Stimulated activated CD4-positive, alpha-beta T cell treated with anti-CD3 and anti-CD28 coated beads, Interleukin-15, amount 100 ng/mL, for 1 hour (primary cell): ENCODE data around the gene PGK2.
"Not testable (repeated sequence)": the region's sequence is repeated elsewhere in the genome, so short reads cannot be mapped to it uniquely, and the experiment has no call there.

Experiments used
- DNase-seq, 2 donors: peaks; one replicate each; pipeline ENCODE4 v3.0.0-alpha.2; 2020; ENCODE audit warnings: low read depth in 1 of 2, low spot score in 1 of 2

PGK2 gene

DNA sequence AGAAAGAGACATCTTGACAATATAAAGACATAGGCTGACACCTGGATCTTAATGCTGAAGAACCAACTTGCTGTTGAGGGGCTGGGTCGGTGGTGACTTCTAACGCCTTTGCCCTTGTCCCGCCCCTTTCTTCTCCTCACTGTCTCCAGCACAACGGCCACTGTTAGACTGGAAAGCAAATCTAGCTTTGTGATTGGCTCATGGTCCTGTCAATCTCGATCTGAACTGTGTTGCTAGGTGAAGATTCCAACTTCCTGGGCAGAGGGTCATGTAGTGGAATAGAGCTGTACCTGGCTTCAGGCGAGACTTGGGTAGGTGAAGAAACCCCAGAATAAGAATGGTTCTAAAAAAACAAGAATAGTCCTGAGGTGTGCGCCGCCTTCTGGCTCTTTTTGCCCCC is at the start of gene PGK2:
Gene PGK2, minus strand, starts transcription at position 110 of the 400 bp plus-strand sequence. Its CDS starts 98 bp downstream, at position 12.
- DNase-seq: no peak

GRCh38 chr6:49835140-49835539 is 48.1 kb upstream of the PGK2 start:
- no peak for DNase-seq

- DNase-seq: no peak
Observed at GRCh38 chr6:49833386-49833785, 46.3 kb upstream of the PGK2 start.

- no peak for DNase-seq
Observed at GRCh38 chr6:49826743-49827406, 39.8 kb upstream of the PGK2 start.

GRCh38 chr6:49815166-49815565 is 28.1 kb upstream of the PGK2 start:
- DNase-seq: no peak

GRCh38 chr6:49813248-49813647 is 26.2 kb upstream of the PGK2 start:
- DNase-seq: no peak

DNA sequence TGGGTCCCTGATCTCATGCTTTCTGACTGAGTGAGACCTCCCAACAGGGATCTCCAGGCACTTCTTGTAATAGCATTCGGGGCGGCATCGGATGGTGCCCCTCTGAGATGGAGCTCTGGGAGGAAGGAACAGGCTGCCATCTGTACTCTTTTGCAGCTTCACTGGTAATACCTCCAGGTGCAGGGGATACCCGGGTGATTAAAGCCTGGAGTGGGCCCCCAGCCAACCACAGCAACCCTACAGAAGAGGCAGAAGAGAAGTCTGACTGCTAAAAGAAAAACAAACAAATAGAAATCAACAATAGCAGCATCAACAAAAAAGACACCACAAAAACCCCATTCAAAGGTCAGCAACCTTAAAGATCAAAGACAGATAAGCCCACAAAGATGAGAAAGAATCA is 19.1 kb upstream of the PGK2 start:
- no peak for DNase-seq

DNA sequence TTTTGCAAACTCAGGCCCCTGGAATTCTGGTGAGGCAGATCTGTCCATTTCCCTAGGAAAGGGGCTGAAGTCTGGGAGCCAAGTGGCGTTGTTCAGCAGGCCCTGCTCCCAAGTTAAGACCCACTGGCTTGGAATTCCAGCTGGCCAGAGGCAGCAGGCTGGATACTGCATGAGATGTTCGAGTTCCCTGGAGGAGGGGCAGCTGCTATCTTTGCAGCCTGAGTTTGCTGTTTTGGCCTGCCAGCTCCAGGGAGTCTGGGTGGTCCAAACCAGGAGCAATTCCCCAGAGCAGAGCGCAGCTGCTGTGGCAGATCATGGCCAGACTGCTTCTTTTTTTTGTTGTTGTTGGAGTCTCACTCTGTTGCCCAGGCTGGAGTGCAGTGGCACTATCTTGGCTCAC is 18.2 kb upstream of the PGK2 start:
- DNase-seq: no peak

DNA sequence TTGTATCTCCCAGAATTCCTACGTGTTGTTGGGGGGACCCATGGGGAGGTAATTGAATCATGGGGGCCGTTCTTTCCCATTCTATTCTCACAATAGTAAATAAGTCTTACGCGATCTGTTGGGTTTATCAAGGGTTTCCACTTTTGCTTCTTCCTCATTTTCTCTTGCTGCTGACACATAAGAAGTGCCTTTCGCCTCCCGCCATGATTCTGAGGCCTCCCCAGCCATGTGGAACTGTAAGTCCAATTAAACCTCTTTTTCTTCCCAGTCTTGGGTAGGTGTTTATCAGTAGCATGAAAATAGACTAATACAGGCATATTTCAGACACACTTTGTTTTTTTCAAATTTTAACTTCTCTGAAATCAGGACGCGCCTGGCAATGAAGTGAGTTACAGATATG is 14.4 kb upstream of the PGK2 start:
- no peak for DNase-seq

GRCh38 chr6:49799090-49799489 is 12.0 kb upstream of the PGK2 start:
- DNase-seq: no peak

DNA sequence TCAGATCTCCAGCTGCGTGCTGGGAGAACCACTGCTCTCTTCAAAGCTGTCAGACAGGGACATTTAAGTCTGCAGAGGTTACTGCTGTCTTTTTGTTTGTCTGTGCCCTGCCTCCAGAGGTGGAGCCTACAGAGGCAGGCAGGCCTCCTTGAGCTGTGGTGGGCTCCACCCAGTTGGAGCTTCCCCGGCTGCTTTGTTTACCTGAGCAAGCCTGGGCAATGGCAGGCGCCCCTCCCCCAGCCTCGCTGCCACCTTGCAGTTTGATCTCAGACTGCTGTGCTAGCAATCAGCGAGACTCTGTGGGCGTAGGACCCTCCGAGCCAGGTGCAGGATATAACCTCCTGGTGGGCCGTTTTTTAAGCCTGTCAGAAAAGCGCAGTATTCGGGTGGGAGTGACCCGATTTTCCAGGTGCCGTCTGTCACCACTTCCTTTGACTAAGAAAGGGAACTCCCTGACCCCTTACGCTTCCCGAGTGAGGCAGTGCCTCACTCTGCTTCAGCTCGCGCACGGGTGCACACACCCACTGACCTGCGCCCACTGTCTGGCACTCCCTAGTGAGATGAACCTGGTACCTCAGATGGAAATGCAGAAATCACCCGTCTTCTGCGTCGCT is 9.9 kb upstream of the PGK2 start:
- not testable (repeated sequence) for DNase-seq

DNA sequence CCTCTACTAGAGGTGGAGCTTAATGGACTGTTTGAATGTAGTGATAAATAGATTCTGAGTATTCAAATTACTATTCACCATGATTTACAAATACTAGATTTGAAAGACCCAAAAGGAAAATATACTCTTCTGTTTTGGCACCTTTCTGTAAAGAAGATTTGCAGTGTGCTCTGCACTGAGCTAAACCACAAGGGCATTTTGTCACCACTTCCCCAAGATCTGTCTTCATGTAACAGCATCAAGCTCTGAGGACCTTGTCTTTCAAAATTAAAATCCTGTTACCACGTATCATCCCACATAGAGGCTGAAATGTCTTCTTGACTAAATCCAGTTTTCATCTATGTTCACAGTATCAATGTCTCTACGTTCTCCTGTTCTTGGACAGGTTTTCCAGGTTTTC is 3.3 kb upstream of the PGK2 start:
- DNase-seq: no peak

DNA sequence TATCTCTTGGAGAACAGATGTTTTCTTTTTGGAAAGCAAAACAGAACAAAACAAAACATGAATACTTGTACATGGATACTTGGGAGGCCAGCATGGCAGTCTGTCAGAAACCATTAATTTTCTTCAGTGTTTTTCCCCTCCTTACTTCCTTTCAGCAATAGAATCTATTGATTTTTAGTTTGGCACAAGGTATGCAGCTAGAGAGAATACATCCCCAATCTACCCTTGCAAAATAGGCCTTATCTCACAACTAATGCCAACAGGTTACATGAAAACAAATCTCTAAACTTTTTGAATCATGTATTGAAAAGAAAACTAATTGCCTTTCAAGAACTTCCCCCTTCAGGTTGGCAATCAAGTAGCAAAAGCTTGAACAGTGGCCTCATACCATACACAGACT is 2.8 kb downstream of the PGK2 start:
- DNase-seq: no peak

DNA sequence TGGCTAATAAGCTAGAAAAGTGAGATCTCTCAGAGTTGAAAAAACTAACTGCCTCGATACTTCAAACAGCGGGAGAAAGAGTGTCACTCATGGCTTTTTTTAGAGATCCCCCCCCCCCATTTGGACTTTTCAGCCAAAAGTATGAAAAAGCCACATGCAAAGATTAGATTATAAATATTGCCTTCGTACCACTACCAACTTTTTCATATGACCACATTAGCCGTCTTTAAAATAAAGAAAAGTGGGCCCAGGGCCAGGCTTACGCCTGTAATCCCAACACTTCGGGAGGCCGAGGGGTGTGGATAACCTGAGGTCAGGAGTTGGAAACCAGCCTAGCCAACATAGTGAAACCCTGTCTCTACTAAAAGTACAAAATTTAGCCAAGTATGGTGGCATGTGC is 4.4 kb downstream of the PGK2 start:
- no peak for DNase-seq

DNA sequence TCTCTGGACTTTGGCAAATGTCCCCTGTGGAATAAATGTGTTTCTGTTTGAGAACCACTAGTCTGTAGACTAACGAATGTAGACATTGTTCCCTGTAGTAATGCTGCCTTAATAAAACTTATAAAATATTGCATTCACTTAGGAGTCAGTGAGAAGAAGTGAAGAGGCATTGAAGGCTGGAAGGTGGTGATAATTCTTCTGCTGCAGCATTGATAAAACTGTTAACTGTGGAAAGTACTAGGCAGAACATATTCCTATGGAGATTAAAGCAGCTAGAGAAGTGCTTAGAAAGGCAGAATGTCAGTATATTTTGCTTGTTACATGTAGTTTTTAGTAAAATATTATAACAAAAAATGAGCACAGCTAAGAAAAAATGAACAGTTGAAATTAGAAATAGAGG is 4.8 kb downstream of the PGK2 start:
- DNase-seq: no peak

DNA sequence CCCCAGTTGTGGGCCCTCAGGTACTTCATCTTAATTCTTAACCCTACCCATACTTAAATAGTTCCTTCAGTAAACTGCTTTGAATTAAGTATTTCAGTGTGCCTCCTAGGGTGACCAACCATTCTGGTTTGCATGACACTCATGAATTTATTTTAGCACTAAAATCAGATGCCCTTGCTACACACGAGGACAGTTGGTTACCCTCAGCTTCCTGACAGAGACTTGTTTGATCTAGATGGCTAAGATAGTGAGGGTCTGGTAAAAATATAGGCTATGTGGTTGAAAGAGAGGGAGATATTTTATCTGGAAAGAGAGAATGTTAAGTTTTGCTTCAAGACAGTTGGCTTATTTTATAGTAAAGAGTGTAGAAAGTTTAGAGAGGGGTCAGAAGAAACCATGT is 10.6 kb downstream of the PGK2 start:
- no peak for DNase-seq

GRCh38 chr6:49775043-49775442 is 12.0 kb downstream of the PGK2 start:
- DNase-seq: no peak

DNA sequence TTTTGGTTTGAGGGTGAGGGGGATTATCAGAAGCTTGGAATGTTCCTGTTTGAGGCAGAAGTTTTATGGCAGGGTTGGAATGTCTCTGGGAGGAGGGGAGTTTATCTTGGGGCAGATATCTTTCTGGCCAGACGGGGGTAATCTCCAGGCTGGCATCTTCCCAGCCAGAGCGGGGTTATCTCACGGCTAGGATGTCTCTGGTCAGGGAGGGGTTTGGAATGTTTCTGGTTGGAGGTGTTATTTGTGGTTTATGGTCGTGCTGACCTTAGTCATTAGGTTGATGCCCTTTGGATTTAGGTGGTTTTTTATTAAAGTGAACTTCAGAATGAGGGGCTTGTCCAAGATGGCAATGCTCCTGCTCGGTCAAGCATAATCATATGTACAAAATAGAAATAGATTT is 14.8 kb downstream of the PGK2 start:
- DNase-seq: no peak

GRCh38 chr6:49766762-49767161 is 20.3 kb downstream of the PGK2 start:
- DNase-seq: no peak

GRCh38 chr6:49764571-49765236 is 22.4 kb downstream of the PGK2 start:
- DNase-seq: no peak

GRCh38 chr6:49744259-49744658 is 42.8 kb downstream of the PGK2 start, which contains the start of gene CRISP3:
Gene CRISP3 (minus strand): TSS chr6:49744388. CDS start chr6:49744367, 21 bp downstream.
- no peak for DNase-seq

DNA sequence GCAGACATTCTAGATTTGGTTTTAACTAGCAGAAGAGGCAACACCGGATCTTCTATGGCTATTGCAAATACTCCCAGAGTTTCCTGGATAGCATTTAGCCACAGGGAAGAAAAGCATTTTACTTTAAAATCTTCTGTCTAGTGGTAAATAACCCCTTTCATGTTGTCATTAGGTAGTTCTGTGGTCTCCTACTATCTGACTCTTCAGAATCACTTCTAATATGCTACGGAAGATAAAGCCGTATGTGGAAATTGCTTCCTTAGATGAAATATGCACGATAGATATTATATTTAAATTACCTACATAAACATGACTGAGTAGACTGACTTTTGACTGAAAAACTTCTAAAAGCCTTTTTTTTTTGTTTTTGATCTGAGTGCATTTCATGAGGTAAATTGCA is 43.7 kb downstream of the PGK2 start:
- no peak for DNase-seq

GRCh38 chr6:49739423-49739822 is 47.7 kb downstream of the PGK2 start:
- DNase-seq: no peak
